Activated T-helper 17 cell treated with anti-CD3 and anti-CD28 coated beads, Interleukin-2, amount 50 U/mL, for 72 hours (primary cell): ENCODE results near the gene FAM53B. TPM values are rescaled to one million over a fixed set of nuclear protein-coding genes. Genes with fewer than 3 reads are reported as not detected.

Source experiments
- ATAC-seq: fragments of 150-1000 bp; cut with Tn5 transposase; replicated peaks from 2 replicates; pipeline ENCODE4 v1.10.0; 2021; ENCODE audit warnings: mild to moderate bottlenecking, moderate library complexity
- H3K27ac Mint-ChIP-seq: one replicate; pipeline ENCODE4 v1.8.0; 2022; ENCODE audit warnings: mixed read lengths
- H3K27me3 Mint-ChIP-seq: one replicate; pipeline ENCODE4 v1.8.0; 2022; ENCODE audit warnings: mixed read lengths
- H3K36me3 Mint-ChIP-seq: one replicate; pipeline ENCODE4 v1.8.0; 2022; ENCODE audit warnings: low read depth, mild to moderate bottlenecking, mixed read lengths
- H3K4me1 Mint-ChIP-seq: one replicate; pipeline ENCODE4 v1.8.0; 2022; ENCODE audit warnings: mixed read lengths
- H3K4me3 Mint-ChIP-seq: one replicate; pipeline ENCODE4 v1.8.0; 2022; ENCODE audit warnings: mild to moderate bottlenecking, mixed read lengths
- H3K9me3 Mint-ChIP-seq: one replicate; pipeline ENCODE4 v1.8.0; 2022; ENCODE audit warnings: mixed read lengths
- total RNA-seq, 2 donors: library from RNA; stranded (reverse); gene quantifications; one replicate each; pipeline ENCODE4 v1.2.3, GENCODE V29; 2022

FAM53B gene
- total RNA-seq, 2 donors from 2014 or later = 21.7 to 36.8 TPM

DNA sequence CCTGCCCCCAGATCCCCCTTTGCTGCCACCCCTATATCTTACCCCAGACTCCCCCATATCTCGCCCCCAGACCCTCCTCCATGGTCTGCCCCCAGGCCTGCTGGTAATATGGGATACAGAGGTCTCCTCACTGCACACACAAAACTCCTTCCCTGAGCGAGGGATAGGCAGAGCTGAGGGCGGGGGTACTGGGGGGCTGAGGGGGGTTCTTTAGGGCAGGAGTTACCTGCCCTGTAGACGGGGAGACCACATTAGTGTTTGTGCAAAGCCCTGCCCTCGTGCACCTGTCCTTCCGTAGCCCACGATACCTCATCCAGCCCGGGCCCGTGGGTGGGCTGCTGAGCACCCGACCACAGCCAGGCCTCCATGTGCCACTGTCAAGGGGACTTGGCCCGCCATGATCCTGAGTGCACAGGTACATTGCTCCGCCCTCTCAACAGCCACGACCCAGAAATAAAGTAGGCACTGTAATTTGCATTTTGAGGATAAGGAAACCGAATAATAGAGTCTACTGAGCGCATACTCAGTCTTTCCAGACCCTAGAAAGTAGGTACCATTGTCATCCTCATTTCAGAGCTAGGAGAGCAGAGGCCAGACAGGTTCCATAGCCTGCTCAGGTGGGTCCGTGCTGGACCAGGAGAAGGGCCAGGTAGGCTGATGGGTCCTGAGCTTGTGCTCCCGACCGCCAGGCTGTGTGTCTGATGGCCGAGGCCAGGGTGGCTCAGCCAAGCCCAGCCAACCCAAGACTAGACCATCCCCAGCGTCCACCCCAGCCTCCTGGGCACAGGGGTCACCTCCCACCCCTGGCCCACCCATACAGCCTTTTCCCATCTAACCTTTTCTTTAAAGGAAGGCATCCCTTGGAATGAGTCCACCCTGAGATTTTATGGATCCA is 167.4 kb downstream of the FAM53B start:
- Mint-ChIP-seq H3K36me3 (no peaks in the 10 kb centered on the region), H3K4me3 (no peak overlapping the region), H3K27ac (no peak overlapping the region), H3K27me3 (no peaks in the 10 kb centered on the region), H3K4me1 (no peaks in the 10 kb centered on the region), H3K9me3 (peaks cover 4% of the 10 kb centered on the region)
- no peak for ATAC-seq

GRCh38 chr10:124575107-124576035 is 168.8 kb downstream of the FAM53B start:
- Mint-ChIP-seq H3K27me3 (no peaks in the 10 kb centered on the region), H3K36me3 (no peaks in the 10 kb centered on the region), H3K9me3 (no peaks in the 10 kb centered on the region), H3K4me3 (no peak overlapping the region), H3K4me1 (no peaks in the 10 kb centered on the region), H3K27ac (no peak overlapping the region)
- no peak for ATAC-seq

DNA sequence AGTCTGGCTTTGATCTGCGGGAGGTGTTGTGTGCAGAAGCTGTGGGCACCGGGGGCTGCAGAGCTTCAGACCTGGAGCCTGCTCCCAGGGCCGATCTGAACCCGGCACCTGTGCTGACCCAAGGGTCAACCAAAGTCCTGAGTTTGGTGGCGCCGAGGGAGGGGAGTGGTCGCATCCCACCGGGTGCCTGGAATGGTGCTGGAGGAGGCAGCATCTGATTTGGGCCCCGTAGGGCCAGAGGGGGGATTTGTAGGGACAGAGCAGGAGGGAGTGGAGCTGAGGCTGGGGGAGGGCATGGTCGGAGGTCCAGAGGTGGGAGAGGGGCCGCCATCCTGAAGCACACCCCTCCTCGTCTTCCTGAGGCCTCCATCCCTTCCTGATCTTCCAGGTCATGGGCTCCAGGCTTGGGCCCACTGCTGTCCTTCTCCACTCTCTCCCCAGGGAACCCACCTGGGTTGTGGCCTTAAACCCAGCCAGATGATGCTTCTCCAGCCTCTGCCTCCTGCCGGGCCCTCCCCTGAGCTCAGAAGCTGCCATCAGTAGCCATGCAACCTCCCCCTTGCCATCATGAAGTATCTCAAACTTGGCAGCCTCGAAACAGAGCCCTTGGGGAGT is 169.6 kb downstream of the FAM53B start:
- H3K36me3 Mint-ChIP-seq = no peaks in the 10 kb centered on the region
- no peak overlapping the region for H3K27ac Mint-ChIP-seq
- H3K9me3 Mint-ChIP-seq = no peaks in the 10 kb centered on the region
- H3K4me3 Mint-ChIP-seq = no peak overlapping the region
- H3K4me1 Mint-ChIP-seq = no peaks in the 10 kb centered on the region
- ATAC-seq = no peak
- no peaks in the 10 kb centered on the region for H3K27me3 Mint-ChIP-seq

- H3K36me3 Mint-ChIP-seq = no peaks in the 10 kb centered on the region
- H3K27me3 Mint-ChIP-seq = no peaks in the 10 kb centered on the region
- H3K27ac Mint-ChIP-seq = no peak overlapping the region
- H3K4me3 Mint-ChIP-seq = no peak overlapping the region
- no peaks in the 10 kb centered on the region for H3K4me1 Mint-ChIP-seq
- no peak for ATAC-seq
- no peaks in the 10 kb centered on the region for H3K9me3 Mint-ChIP-seq
These were observed 170.3 kb downstream of the FAM53B start for GRCh38 chr10:124573726-124574455.

DNA sequence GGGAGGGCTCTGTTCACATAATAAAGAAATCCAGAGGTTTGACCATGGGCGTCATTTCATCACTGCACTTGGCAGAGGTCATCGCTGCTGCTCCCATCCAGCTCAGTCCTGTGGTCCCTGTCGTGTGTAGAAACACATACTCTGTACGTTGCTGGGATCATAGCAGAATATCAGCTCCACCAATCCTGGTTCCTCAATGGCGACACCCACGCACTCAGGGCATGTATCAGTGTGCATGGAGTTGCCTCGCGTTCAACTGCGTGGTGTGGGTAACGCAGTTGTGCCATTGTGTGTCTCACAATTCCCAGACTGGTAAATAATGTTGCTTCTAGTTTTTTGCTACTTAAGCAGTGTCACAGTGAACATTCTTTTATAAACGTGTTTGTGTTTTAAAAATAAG is 171.4 kb downstream of the FAM53B start:
- H3K4me1 Mint-ChIP-seq = no peaks in the 10 kb centered on the region
- no peak for ATAC-seq
- no peaks in the 10 kb centered on the region for H3K27me3 Mint-ChIP-seq
- no peaks in the 10 kb centered on the region for H3K36me3 Mint-ChIP-seq
- no peak overlapping the region for H3K27ac Mint-ChIP-seq
- no peaks in the 10 kb centered on the region for H3K9me3 Mint-ChIP-seq
- H3K4me3 Mint-ChIP-seq = no peak overlapping the region

- no peak overlapping the region for H3K27ac Mint-ChIP-seq
- H3K9me3 Mint-ChIP-seq = no peaks in the 10 kb centered on the region
- no peaks in the 10 kb centered on the region for H3K27me3 Mint-ChIP-seq
- H3K36me3 Mint-ChIP-seq = no peaks in the 10 kb centered on the region
- H3K4me1 Mint-ChIP-seq = no peaks in the 10 kb centered on the region
- no peak overlapping the region for H3K4me3 Mint-ChIP-seq
- ATAC-seq = no peak
These were observed 173.5 kb downstream of the FAM53B start for GRCh38 chr10:124570646-124571045.

GRCh38 chr10:124569623-124570470 is 174.3 kb downstream of the FAM53B start:
- H3K27ac Mint-ChIP-seq = no peak overlapping the region
- no peaks in the 10 kb centered on the region for H3K27me3 Mint-ChIP-seq
- no peaks in the 10 kb centered on the region for H3K36me3 Mint-ChIP-seq
- H3K9me3 Mint-ChIP-seq = no peaks in the 10 kb centered on the region
- ATAC-seq = no peak
- no peak overlapping the region for H3K4me3 Mint-ChIP-seq
- no peaks in the 10 kb centered on the region for H3K4me1 Mint-ChIP-seq

Other genes with a start within 250 kb of the FAM53B start
- gene EEF1AKMT2, start 47.5 kb upstream of the FAM53B start, total RNA-seq = 1 to 10 TPM; 7.6 to 10.0 TPM
- 10 to 100 TPM; 12.4 to 20.8 TPM for gene ABRAXAS2, start 57.4 kb upstream of the FAM53B start, total RNA-seq
- 1 to 10 TPM; 7.9 to 8.7 TPM for gene ZRANB1, start 197.7 kb upstream of the FAM53B start, total RNA-seq